SU-DHL-6 (cell line): ENCODE data around the gene C1orf50.

Experiments
- EZH2phosphoT487 ChIP-seq: fragments of 200-600 bp; sonication (generic), shearing (Covaris generic); conservative IDR thresholded peaks from 2 replicates; pipeline ENCODE4 v1.6.1; 2018; ENCODE audit warnings: mild to moderate bottlenecking, antibody characterized with exemption, low read length, moderate library complexity, mixed read lengths
- TF ChIP-seq, protein P1 (sequence below): fragments of 200-600 bp; sonication (generic); IDR thresholded peaks from one replicate; pipeline ENCODE4 v1.5.1; 2017; ENCODE audit warnings: antibody characterized with exemption, mild to moderate bottlenecking, low read length, moderate library complexity; ENCODE audit not compliant: insufficient read depth, poor library complexity, severe bottlenecking

- TF ChIP-seq, protein P1, sequence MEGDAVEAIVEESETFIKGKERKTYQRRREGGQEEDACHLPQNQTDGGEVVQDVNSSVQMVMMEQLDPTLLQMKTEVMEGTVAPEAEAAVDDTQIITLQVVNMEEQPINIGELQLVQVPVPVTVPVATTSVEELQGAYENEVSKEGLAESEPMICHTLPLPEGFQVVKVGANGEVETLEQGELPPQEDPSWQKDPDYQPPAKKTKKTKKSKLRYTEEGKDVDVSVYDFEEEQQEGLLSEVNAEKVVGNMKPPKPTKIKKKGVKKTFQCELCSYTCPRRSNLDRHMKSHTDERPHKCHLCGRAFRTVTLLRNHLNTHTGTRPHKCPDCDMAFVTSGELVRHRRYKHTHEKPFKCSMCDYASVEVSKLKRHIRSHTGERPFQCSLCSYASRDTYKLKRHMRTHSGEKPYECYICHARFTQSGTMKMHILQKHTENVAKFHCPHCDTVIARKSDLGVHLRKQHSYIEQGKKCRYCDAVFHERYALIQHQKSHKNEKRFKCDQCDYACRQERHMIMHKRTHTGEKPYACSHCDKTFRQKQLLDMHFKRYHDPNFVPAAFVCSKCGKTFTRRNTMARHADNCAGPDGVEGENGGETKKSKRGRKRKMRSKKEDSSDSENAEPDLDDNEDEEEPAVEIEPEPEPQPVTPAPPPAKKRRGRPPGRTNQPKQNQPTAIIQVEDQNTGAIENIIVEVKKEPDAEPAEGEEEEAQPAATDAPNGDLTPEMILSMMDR = no peak
- TF ChIP-seq EZH2phosphoT487 = no peak
Observed at GRCh38 chr1:42793824-42794223, 26.8 kb downstream of the C1orf50 start.
